Mesenchymal stem cell (in vitro differentiated cells and primary cell): Measurements from ENCODE around the gene CTDSP2.
"Not testable (repeated sequence)": the region's sequence is repeated elsewhere in the genome, so short reads cannot be mapped to it uniquely, and the experiment has no call there.

Experiments
- DNase-seq: peaks from one replicate; pipeline ENCODE4 v3.0.0-alpha.2; 2013
- H2AFZ ChIP-seq: one replicate; pipeline ENCODE4 v1.6.1; 2013; ENCODE audit warnings: low read depth, mild to moderate bottlenecking, control low read depth, inconsistent platforms, low read length, moderate library complexity
- H2AK5ac ChIP-seq: 2 replicates; pipeline ENCODE4 v1.6.1; 2013; ENCODE audit warnings: low read length, moderate library complexity, mild to moderate bottlenecking, inconsistent platforms; ENCODE audit not compliant: severe bottlenecking
- H2BK120ac ChIP-seq: one replicate; pipeline ENCODE4 v1.6.1; 2013; ENCODE audit warnings: low read depth, mild to moderate bottlenecking, inconsistent platforms, low read length, moderate library complexity
- H2BK12ac ChIP-seq, 2 experiments: one replicate each; pipeline ENCODE4 v1.6.1; 2013; ENCODE audit warnings: inconsistent platforms in 2 of 2, low read length in 2 of 2, mild to moderate bottlenecking in 2 of 2, moderate library complexity in 2 of 2, control low read depth in 1 of 2
- H2BK15ac ChIP-seq: one replicate; pipeline ENCODE4 v1.6.1; 2013; ENCODE audit warnings: mild to moderate bottlenecking, low read depth, inconsistent platforms; ENCODE audit not compliant: poor library complexity, severe bottlenecking
- H2BK5ac ChIP-seq: 2 replicates; pipeline ENCODE4 v1.6.1; 2013; ENCODE audit warnings: low read depth, mild to moderate bottlenecking, low read length, control low read depth, inconsistent platforms; ENCODE audit not compliant: poor library complexity, severe bottlenecking
- H3K14ac ChIP-seq, 2 experiments: one replicate each; pipeline ENCODE4 v1.6.1; 2013; ENCODE audit warnings: inconsistent platforms in 2 of 2, low read length in 2 of 2, control low read depth in 1 of 2, mild to moderate bottlenecking in 1 of 2, moderate library complexity in 1 of 2
- H3K18ac ChIP-seq, 2 experiments: one replicate each; pipeline ENCODE4 v1.6.1; 2013; ENCODE audit warnings: inconsistent platforms in 2 of 2, low read length in 2 of 2, control low read depth in 1 of 2, low read depth in 1 of 2, mild to moderate bottlenecking in 1 of 2
- H3K23ac ChIP-seq, 2 experiments: one replicate each; pipeline ENCODE4 v1.6.1; 2013; ENCODE audit warnings: inconsistent platforms in 2 of 2, low read length in 2 of 2, mild to moderate bottlenecking in 2 of 2, moderate library complexity in 2 of 2, control low read depth in 1 of 2
- H3K27ac ChIP-seq: 2 replicates; pipeline ENCODE4 v1.5.1; 2013; ENCODE audit warnings: mild to moderate bottlenecking, moderate library complexity, low read length, control low read depth, inconsistent platforms; ENCODE audit not compliant: poor library complexity, severe bottlenecking
- H3K27me3 ChIP-seq, 2 experiments: 2 replicates each; pipeline versions ENCODE4 v1.6.1 to v1.7.0; 2013; ENCODE audit warnings: low read length in 2 of 2, mild to moderate bottlenecking in 2 of 2, moderate library complexity in 2 of 2, control low read depth in 1 of 2, inconsistent platforms in 1 of 2; ENCODE audit not compliant: control insufficient read depth in 1 of 2, insufficient read depth in 1 of 2
- H3K36me3 ChIP-seq, 2 experiments: 2 replicates each; pipeline versions ENCODE4 v1.6.1 to v1.7.0; 2013; ENCODE audit warnings: low read length in 2 of 2, control low read depth in 1 of 2, inconsistent platforms in 1 of 2, low read depth in 1 of 2, mild to moderate bottlenecking in 1 of 2; ENCODE audit not compliant: insufficient read depth in 2 of 2, control insufficient read depth in 1 of 2
- H3K4ac ChIP-seq, 2 experiments: one replicate each; pipeline ENCODE4 v1.6.1; 2013; ENCODE audit warnings: inconsistent platforms in 2 of 2, low read length in 2 of 2, mild to moderate bottlenecking in 2 of 2, moderate library complexity in 2 of 2, control low read depth in 1 of 2, low read depth in 1 of 2
- H3K4me1 ChIP-seq: 2 replicates; pipeline ENCODE4 v1.6.1; 2013; ENCODE audit warnings: low read depth, low read length, control low read depth; ENCODE audit not compliant: control insufficient read depth, insufficient read depth
- H3K4me2 ChIP-seq: 2 replicates; pipeline ENCODE4 v1.6.1; 2013; ENCODE audit warnings: low read length, mild to moderate bottlenecking, inconsistent platforms; ENCODE audit not compliant: poor library complexity, severe bottlenecking
- H3K4me3 ChIP-seq, 2 experiments: 2 replicates each; pipeline versions ENCODE4 v1.5.1 to v1.7.0; 2013; ENCODE audit warnings: low read length in 2 of 2, mild to moderate bottlenecking in 2 of 2, control low read depth in 1 of 2, low read depth in 1 of 2; ENCODE audit not compliant: insufficient read depth in 1 of 2
- H3K79me1 ChIP-seq: replicated peaks from 2 replicates; pipeline ENCODE4 v1.6.1; 2013; ENCODE audit warnings: mild to moderate bottlenecking, control low read depth, low read length, inconsistent platforms; ENCODE audit not compliant: poor library complexity, severe bottlenecking
- H3K9ac ChIP-seq: 2 replicates; pipeline ENCODE4 v1.7.0; 2013; ENCODE audit warnings: mild to moderate bottlenecking, low read length, moderate library complexity
- H3K9me3 ChIP-seq: 2 replicates; pipeline ENCODE4 v1.7.0; 2013; ENCODE audit warnings: mild to moderate bottlenecking, low read length; ENCODE audit not compliant: control insufficient read depth
- H4K8ac ChIP-seq: one replicate; pipeline ENCODE4 v1.6.1; 2013; ENCODE audit warnings: inconsistent platforms, mild to moderate bottlenecking, low read length, moderate library complexity
- H4K91ac ChIP-seq: one replicate; pipeline ENCODE4 v1.6.1; 2013; ENCODE audit warnings: mild to moderate bottlenecking, low read length, inconsistent platforms
- WGBS: methylation state at CpG from one replicate; pipeline ENCODE4 v1.1.7; 2013; ENCODE audit warnings: mixed read lengths; 5-methylcytosine and 5-hydroxymethylcytosine counted together

CTDSP2 gene

GRCh38 chr12:57859121-57859520, 12.6 kb upstream of the CTDSP2 start:
- H4K91ac ChIP-seq, result no peak overlapping the region
- WGBS, result 96% methylated on average over 2 of the region's 5 CpGs
- H2BK120ac ChIP-seq, result no peak overlapping the region
- DNase-seq, result no peak
- H3K27ac ChIP-seq, result no peak overlapping the region
- H3K4me1 ChIP-seq, result peaks cover 4% of the 10 kb centered on the region
- H3K4me2 ChIP-seq, result no peak overlapping the region
- no peak overlapping the region for H4K8ac ChIP-seq
- H3K27me3 ChIP-seq, result no peaks in the 10 kb centered on the region
- H3K4me3 ChIP-seq, result no peak overlapping the region
- no peak overlapping the region for H3K14ac ChIP-seq
- H3K79me1 ChIP-seq, result no peaks in the 10 kb centered on the region
- H2BK15ac ChIP-seq, result no peak overlapping the region
- no peak overlapping the region for H2AFZ ChIP-seq
- H2BK12ac ChIP-seq, result no peak overlapping the region
- no peak overlapping the region for H3K18ac ChIP-seq
- H3K9me3 ChIP-seq, result no peaks in the 10 kb centered on the region
- H2AK5ac ChIP-seq, result no peak overlapping the region
- H2BK5ac ChIP-seq, result no peak overlapping the region
- no peak overlapping the region for H3K4ac ChIP-seq
- H3K36me3 ChIP-seq, result no peaks in the 10 kb centered on the region
- H3K9ac ChIP-seq, result no peak overlapping the region
- H3K23ac ChIP-seq, result no peak overlapping the region

GRCh38 chr12:57858123-57858522, 11.6 kb upstream of the CTDSP2 start:
- not testable (repeated sequence) for H4K8ac ChIP-seq, H3K27ac ChIP-seq, H2AFZ ChIP-seq, H3K9ac ChIP-seq, H3K4me3 ChIP-seq, H2AK5ac ChIP-seq, DNase-seq, H2BK12ac ChIP-seq, H3K36me3 ChIP-seq, H3K14ac ChIP-seq, H2BK5ac ChIP-seq, H3K4me2 ChIP-seq, H3K4me1 ChIP-seq, H3K9me3 ChIP-seq, H2BK120ac ChIP-seq, H3K79me1 ChIP-seq, H3K4ac ChIP-seq, H3K23ac ChIP-seq, H3K27me3 ChIP-seq, H4K91ac ChIP-seq, H2BK15ac ChIP-seq, H3K18ac ChIP-seq
- WGBS, result 94% methylated on average over 6 of the region's 7 CpGs

DNA sequence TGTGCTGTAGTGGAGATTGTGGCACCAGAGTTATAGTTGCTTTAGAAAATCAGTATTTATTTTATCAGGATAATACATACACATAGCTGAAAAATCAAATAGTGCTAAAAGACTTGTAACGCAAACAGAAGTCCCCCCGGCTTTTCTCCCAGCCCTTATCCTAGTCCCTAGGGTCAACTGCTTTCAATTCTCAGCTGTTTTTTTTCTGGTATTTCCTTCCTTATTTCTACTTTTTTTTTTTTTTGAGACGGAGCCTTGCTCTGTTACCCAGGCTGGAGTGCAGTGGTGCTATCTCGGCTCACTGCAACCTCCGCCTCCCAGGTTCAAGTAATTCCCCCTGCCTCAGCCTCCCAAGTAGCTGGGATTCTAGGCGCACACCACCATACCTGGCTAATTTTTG, 8.4 kb upstream of the CTDSP2 start:
- 90% methylated on average over 6 of the region's 6 CpGs for WGBS
- no peak overlapping the region for H3K27ac ChIP-seq
- no peak overlapping the region for H2AFZ ChIP-seq
- no peak overlapping the region for H2BK15ac ChIP-seq
- no peak overlapping the region for H2AK5ac ChIP-seq
- H3K27me3 ChIP-seq, result no peaks in the 10 kb centered on the region
- no peak overlapping the region for H3K14ac ChIP-seq
- no peak overlapping the region for H4K8ac ChIP-seq
- peaks cover 14% of the 10 kb centered on the region for H3K4me1 ChIP-seq
- no peak overlapping the region for H3K4me2 ChIP-seq
- H3K9me3 ChIP-seq, result no peaks in the 10 kb centered on the region
- no peak for DNase-seq
- no peak overlapping the region for H3K18ac ChIP-seq
- H3K4ac ChIP-seq, result no peak overlapping the region
- no peaks in the 10 kb centered on the region for H3K36me3 ChIP-seq
- no peak overlapping the region for H4K91ac ChIP-seq
- H3K23ac ChIP-seq, result no peak overlapping the region
- H2BK5ac ChIP-seq, result no peak overlapping the region
- no peak overlapping the region for H3K9ac ChIP-seq
- no peak overlapping the region for H2BK120ac ChIP-seq
- H2BK12ac ChIP-seq, result no peak overlapping the region
- no peak overlapping the region for H3K4me3 ChIP-seq
- no peaks in the 10 kb centered on the region for H3K79me1 ChIP-seq

- H2BK5ac ChIP-seq, result no peak overlapping the region
- H2AFZ ChIP-seq, result no peak overlapping the region
- H3K79me1 ChIP-seq, result no peaks in the 10 kb centered on the region
- H2BK120ac ChIP-seq, result no peak overlapping the region
- H2BK15ac ChIP-seq, result no peak overlapping the region
- no peak overlapping the region for H3K4me3 ChIP-seq
- no peak overlapping the region for H3K27ac ChIP-seq
- H3K23ac ChIP-seq, result no peak overlapping the region
- no peak overlapping the region for H3K9ac ChIP-seq
- no peaks in the 10 kb centered on the region for H3K27me3 ChIP-seq
- DNase-seq, result no peak
- no peak overlapping the region for H4K91ac ChIP-seq
- H4K8ac ChIP-seq, result peak overlapping the region; percentile 14
- H3K36me3 ChIP-seq, result no peaks in the 10 kb centered on the region
- H3K9me3 ChIP-seq, result no peaks in the 10 kb centered on the region
- H2BK12ac ChIP-seq, result peak overlapping the region in 1 of 2 experiments; percentile 57
- 97% methylated on average over 2 of the region's 2 CpGs for WGBS
- no peak overlapping the region for H3K18ac ChIP-seq
- H3K4me2 ChIP-seq, result no peak overlapping the region
- H3K4me1 ChIP-seq, result peaks cover 14% of the 10 kb centered on the region
- H3K4ac ChIP-seq, result no peak overlapping the region
- H3K14ac ChIP-seq, result no peak overlapping the region
- H2AK5ac ChIP-seq, result no peak overlapping the region
Observed at GRCh38 chr12:57853864-57854556, 7.5 kb upstream of the CTDSP2 start.
